22Rv1 (cell line): ENCODE measurements around the gene GYS1.

Experiments
- ZFX ChIP-seq: fragments of 450-650 bp; IDR thresholded peaks from 2 replicates; pipeline ENCODE4 v1.6.1; 2017; ENCODE audit warnings: antibody characterized with exemption, borderline replicate concordance
- TF ChIP-seq, protein P1 (sequence below): fragments of 450-650 bp; IDR thresholded peaks from 2 replicates; pipeline ENCODE4 v1.5.1; 2017; ENCODE audit warnings: mild to moderate bottlenecking

DNA sequence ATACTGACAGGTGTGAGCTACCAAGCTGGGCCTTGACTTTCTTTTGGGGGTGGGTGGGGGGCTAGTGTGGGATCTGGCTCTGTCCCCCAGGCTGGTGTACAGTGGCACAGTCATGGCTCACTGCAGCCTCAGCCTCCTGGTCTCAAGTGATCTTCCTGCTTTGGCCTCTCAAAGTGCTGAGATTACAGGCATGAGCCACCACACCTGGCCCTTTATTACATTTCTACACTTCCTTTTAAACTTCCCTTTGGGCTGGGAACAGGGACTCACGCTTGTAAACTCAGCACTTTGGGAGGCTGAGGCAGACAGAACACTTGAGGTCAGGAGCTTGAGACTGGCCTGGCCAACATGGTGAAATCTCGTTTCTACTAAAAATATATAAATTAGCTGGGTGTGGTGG is 16.0 kb downstream of the GYS1 start:
- TF ChIP-seq, protein P1, sequence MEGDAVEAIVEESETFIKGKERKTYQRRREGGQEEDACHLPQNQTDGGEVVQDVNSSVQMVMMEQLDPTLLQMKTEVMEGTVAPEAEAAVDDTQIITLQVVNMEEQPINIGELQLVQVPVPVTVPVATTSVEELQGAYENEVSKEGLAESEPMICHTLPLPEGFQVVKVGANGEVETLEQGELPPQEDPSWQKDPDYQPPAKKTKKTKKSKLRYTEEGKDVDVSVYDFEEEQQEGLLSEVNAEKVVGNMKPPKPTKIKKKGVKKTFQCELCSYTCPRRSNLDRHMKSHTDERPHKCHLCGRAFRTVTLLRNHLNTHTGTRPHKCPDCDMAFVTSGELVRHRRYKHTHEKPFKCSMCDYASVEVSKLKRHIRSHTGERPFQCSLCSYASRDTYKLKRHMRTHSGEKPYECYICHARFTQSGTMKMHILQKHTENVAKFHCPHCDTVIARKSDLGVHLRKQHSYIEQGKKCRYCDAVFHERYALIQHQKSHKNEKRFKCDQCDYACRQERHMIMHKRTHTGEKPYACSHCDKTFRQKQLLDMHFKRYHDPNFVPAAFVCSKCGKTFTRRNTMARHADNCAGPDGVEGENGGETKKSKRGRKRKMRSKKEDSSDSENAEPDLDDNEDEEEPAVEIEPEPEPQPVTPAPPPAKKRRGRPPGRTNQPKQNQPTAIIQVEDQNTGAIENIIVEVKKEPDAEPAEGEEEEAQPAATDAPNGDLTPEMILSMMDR = no peak
- no peak for TF ChIP-seq ZFX
